NCI-H2196 (cell line): ENCODE measurements around the gene TGFA.

Experiments used
- DNase-seq: peaks from one replicate; lab custom pipeline; 2025; ENCODE audit not compliant: unreplicated experiment; lab: John Stamatoyannopoulos, UW

The TGFA gene

DNA sequence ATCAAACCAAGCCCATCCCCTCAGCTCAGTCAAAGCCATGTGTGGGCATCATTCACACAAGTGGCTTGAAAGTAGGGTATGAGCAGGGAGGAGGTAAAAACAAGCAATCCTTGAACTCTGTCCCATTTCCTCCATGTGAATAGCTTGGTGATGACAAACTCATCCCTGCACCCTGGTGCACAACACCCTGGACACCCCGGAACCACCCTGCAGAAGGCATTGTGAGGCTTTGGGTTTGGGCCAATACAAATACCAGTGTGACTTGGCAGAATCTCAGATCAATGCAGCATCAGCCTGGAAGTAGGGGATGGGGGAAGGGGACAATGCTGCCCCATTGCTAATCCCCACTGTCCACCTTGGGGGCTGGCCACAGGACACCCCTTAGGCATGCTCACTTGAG is 28.6 kb downstream of the TGFA start:
- no peak for DNase-seq

DNA sequence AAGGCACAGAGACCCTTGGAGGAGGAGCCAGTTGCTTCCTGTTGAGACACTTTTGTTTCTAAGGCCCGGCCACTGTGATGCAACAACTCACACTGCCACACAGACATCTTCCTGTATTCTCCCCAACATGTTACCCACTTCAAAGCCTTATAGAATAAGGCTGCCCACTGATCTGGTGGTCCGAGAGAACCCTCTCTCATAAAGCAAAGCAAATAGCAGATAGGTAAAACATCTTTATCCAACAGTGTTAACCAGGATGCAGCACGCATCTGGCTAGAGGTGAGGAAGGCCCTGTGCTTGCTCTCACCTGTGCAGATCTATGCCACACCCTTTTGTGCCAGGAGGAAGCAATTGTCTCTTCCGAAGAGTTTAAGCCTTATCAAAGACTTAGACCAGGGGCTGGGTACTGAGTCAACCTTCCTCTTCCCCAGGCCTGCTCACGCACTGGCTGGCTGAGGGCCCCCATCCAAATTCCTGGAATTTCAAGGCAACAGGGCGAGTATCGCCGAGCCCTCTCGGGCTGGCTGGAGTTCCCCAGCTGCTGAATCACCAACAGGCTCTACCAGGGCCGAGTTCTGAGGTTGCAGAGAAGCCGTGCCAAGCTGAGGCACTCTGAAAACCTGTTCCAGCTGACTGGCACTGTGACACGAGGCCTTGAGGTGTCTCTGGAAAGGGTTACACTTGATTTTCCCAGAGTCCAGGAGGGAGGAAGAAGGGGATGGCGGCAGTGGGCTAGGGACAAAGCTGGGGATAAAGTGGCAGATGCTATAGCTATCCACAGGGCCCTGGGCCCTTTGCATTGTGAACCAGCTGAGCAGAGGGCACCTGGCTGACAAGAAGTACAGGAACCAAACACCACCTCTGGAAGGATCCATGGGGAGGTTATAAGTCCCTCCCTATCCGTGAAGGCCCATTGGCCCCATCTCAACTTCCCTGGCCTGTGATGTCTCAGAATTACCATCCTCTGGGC is 29.3 kb downstream of the TGFA start:
- no peak for DNase-seq

DNA sequence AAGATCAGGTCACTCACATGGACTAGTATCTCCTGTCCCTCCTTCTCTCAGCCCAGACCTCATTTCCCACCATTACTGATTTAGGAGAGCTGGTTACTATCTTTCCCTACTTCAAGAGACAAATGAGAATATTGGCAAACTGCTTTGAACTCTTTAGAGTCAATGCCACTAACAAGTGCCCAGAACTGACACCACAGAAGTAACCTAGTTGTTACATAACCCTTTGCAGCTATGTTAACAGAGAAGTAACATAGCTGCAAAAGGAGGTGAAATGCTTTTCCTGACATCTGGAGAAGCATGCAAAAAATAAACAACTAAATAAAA is 30.0 kb downstream of the TGFA start:
- no peak for DNase-seq

DNA sequence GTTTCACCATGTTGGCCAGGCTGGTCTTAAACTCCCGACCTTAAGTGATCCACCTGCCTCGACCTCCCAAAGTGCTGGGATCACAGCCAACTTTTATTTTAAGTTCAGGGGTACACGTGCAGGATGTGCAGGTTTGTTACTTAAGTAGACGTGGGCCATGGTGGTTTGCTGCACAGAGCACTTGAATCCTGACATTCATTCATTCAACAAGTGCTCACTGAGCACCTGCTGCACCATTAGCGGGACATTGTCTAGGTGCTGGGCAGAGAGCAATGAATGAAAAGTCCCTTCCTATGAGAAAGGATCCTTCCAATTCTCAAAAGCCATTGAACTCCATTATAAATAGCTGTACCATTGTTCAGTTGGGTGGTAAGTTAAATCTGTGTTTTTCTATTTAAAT is 31.0 kb downstream of the TGFA start:
- no peak for DNase-seq

DNA sequence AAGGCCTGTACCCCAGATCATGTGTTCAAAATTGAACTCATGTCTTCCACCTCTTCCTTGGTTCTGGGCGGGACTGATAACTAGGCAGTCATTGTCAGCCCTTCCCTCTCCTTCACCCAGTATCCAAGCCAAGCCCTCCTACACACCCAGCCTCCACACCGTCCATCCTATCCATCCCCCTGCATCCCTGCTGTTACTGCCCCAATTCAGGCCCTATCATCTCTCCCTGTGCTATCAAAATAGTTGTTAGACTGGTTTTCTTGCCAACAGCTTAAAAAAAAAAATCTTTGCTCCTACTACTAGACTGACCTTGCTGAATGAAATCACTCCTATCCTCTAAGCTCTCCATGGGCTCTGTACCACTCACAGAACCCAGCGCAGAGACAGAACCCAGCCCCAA is 32.8 kb downstream of the TGFA start:
- DNase-seq, result peak; percentile 7

DNA sequence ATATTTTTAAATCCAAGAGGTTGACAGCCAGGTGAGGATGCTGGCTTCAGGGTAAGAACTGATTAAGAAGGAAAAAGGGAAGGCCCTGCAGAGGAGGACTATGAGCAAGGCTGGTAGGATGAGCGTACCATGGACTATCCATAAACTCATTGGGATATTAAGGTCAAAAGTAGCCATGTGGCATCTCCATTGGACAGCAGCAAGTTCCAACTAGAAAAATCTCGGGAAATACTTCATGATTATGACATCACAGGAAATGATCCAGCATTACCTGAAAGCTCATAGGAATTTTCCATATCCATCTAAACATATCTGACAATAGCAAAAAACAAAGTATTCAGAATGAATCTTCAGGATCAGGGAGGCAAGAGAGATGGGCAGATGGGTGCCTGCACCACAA is 34.2 kb downstream of the TGFA start:
- DNase-seq, result no peak

DNA sequence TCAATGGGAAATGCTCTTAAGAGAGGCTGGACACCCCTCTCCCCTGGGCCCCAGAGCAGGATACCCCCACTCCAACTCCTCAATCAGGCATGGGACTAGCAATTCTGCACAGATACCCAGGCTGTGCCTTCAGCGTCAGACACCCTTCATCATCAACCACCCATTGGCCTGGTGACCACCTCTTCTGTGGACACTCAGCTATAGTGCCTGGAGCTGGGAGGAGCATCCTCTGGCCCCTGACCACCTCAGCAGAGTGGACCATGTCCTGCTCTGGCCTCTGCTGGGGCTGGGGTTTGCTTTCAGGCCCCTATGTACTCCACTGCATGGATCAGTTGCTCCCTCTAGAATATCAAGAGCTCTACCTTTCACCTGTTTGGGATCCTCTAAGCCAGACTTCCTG is 35.1 kb downstream of the TGFA start:
- no peak for DNase-seq

DNA sequence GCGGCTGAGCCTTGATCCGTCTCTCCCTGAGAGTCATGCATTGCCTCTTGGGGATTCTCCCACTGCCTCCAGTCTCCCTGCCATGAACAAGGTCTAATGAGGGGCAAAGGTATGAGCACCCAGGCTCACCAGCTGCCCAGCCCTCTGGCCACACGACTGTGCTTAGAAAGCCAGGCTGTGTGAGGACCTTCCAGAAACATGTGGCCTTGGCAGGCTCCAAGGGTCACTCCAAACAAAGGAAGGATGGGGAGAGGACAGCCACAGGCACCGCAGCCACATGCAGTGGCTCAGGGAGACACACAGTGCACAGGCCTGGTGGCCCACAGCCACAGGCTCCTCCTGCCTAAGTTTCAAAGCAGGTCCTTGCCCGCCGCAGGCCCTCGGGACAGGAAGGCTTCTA is 35.8 kb downstream of the TGFA start:
- no peak for DNase-seq

DNA sequence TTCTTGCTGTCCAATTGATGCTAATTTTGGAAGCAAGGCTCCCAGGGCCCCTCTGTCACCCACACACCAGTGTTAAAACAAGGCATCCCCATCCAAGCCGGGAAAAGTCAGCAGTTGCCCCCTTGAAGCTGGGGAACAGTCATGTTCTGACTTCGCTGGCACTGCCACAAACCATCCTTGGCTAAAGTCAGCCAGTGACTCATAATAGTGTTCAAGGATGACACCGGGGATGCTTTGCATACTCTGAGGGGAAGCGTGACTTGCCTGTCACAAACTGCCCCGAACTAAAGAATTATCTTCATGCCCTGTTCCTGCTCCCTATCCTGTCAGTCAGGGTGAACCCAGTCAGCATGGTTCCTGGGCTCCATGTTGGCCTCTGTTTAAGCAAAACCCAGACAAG is 37.0 kb downstream of the TGFA start:
- no peak for DNase-seq

DNA sequence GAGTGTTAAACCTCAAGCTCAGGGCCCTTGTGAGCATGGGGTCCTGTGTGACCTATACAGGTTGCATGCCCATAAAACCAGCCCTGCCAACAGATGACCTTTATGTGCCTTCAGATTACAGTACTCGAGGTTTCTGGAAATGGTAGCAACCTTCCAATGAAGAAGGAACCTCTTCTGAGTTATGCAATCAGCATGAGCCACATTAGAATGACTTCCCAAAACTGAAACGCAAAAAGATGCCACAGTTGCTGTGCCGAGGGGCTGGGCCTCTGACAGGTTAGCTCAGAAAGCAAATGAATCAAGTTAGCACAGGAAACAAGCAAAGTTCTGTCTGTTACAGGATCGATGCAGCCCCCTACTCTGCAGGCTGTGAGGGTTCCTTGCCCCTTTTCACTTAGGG is 37.7 kb downstream of the TGFA start:
- no peak for DNase-seq

DNA sequence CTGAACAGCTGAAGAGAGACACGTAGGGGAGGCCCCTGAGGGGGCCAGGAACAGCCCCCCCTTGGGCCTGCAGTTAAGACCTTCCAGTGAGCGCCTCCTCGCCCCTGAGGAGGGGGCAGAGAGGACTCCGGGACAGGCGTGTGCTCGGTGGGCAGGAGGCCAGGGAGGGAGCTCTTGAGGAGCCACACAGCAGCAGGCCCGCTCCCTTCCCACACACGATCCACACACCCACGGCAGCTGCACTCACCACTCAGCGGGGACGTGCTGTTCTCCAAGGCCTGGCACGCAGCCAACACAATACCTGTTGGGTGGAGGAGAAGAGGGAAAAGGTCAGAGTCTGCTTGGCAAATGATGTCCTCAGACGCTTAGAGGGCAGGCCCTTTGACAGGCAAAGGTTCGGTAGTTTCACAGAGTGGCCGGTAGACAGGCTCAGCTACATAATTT is 39.0 kb downstream of the TGFA start:
- DNase-seq, result peak; percentile 11

DNA sequence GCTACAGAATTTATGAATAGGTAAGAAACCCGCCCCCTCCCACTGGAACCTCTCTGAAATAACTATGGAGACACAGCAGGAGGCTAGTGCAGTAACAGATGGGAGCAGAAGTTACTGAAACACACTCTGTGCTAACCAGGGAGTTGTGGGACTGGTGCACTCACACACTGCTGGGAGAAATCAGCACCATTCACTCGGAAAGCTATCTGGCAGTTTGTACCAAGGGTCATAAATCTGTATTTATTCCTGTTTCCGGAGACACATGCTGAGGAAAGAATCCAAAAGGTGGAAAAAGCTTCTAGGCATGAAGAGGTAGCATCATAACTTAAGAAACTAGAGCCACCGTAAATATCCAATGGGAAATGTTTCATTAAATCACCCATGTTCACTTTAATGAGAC is 39.9 kb downstream of the TGFA start:
- DNase-seq, result no peak

DNA sequence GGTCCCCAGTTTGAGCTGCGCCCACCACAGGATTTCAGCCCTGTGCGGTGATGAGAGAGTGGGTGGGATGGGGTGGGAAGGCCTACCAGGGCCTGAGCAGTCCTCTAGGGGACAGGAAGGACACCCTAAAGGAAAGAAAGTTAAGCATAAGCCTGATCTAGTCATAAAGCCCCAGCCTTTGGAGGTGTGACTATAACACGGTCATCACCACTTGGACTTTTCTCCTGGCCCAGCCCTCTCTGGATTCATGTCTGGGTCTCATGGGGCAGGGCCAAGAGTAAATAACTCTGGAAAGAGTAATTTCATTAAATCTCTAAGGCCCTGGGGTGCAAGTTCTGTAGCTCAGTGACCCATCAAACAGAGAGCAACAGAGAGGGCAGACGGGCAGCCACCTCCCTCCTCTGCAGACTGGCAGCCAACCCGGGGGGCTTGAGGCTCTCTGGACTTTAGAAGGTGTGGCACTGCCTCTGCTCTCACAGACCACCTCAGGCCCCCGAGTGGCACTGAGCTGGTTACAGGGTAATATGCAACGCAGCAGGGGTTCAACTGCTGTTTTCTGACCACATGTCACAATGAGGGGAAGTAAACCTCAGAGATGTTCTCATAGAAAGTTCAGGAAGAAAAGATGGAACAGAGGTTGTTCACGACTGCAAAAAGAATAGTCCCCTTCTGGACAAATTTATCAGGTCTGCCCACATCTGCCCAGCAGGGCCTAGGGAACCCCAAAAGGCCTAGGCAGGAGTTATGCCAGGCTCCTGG is 41.5 kb downstream of the TGFA start:
- DNase-seq, result no peak

DNA sequence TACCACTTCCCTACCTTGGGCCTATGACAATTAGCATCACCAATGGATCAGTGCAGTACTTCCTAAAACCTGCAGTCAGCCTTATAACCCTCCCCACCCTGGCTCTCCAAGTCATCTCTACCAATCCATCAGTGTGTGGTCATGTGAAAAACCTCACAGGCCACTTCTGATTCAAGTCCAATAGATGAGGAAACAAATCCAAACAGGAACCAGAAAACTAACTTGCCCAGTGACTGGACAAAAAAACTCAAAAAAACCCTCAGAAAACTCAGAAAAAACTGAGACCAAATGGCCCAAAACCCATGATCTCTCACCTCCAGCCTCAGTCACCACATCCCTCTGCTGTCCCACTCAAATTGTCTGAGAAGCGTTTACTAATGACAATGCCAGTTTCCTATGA is 43.3 kb downstream of the TGFA start:
- DNase-seq, result no peak

DNA sequence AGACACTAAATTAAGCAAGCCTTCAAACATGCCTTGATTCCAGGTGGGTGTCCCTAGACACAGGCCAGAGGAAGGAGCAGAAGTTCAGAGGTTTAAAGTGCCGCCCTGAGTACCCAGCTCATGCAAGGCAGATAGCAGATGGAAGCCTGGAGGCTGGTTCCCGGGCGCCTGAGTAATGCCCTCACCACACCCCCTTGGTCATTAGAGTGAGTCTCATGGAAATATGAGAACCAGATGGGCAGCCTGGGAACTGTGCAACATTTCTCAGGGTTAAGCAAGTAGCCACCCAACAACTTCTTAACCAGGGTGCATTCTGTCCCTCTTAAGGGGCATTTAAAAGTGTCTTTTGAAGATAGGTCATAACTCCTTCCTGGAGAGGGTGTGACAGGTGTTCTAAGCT is 44.1 kb downstream of the TGFA start:
- DNase-seq, result no peak

DNA sequence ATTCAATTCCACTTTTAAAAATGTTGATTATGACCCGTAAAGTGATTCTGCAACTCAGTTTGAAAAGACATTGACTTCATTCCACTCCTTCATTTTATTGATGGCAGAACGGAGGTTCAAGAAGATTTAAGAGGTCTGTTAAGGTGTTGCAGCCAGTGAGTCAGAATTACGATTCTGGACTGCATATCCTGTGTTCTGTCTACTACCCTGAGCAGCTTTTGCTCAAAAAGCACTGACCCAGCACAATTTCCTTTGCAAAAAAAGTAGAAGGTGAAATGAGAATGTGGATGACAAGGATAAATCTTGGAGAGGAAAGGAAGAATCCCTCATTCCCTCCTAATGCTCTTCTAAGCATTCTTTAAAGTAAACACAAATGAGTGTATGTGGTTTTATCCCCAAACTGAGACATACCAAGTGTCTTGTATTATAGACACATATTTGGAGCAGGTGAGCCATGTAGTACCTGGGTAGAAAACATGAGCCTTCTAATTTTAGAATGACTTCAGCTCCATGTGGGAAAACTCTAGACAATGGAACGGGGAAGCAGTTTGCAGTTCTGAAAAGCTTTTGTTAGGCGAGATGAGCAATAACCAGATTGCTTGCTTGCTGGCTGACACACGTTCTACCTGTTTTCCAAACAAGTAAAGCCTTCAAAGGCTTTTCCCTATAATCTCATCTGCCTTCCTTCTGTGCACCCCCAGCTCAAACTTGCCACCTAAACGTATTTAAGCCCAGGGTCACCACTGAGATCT is 44.7 kb downstream of the TGFA start:
- no peak for DNase-seq

DNA sequence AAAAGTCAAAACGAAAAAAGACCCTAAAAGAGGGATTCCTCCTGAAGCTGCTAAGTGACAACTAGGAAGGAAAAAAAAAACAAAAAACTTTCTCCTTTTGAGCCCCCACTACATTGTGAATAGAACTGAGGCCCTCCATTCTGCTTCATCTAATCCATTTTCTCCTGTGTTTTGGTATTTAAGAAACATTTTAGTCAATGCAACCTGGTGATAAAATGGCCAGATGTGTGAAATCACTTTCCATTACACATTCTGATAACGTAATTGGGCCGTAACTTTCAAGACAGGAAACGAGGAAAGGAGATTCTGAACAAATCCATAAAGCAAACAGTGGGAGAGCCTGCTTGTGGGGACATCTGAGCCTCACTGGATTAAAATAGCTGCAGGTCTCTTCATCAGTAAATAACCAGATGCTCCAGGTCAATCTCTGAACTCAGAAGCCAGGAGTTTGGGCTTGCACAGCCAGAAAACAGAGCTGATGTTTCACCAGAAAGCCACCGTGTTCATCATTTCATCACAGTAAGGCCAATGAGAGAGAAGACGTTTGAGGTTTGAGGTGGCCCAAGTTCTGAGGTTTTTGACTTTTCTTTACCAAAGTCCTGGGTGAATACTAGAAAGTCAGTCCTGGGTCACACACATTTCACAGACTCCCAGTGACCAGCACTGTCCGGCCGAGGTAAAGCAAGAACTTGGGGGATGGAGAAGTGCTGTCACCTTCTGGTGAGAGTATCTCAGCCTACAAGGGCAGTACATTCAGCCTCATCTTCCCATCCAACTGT is 47.8 kb downstream of the TGFA start:
- DNase-seq, result no peak

DNA sequence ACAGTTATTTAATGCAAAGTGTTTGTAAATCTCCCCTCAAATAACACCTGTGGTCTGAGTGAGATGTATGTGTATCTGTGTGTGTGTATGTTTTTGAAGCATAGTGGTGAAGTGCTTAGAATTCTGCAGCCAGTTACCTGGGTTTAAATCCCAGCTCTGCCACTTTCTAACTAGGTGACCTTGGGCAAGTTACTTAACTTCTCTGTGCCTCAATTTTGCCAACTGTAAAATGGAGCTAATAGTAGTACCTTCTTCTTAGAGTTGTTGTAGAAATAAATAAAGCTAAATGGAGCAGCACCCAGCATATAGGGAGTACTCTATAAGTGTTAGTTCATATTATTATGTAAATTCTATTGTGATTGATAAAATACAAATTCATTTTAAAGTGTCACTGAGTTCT is 48.9 kb downstream of the TGFA start:
- no peak for DNase-seq

DNA sequence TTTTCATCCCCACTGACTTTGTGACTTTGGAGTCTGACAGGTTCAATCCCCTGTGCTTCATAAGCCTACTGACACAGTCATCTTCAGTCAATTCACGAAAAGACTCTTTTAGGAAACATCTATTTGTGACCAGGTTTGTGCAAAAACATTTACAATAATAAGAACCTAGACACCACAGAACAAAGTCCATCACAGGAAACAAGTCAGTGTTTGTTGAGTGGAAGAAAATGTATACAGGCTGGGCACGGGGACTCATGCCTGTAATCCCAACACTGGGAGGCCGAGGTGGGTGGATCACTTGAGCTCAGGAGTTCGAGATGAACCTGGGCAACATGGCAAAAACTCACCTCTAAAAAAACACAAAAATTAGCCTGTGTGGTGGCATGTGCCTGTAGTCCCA is 49.7 kb downstream of the TGFA start:
- DNase-seq, result no peak

DNA sequence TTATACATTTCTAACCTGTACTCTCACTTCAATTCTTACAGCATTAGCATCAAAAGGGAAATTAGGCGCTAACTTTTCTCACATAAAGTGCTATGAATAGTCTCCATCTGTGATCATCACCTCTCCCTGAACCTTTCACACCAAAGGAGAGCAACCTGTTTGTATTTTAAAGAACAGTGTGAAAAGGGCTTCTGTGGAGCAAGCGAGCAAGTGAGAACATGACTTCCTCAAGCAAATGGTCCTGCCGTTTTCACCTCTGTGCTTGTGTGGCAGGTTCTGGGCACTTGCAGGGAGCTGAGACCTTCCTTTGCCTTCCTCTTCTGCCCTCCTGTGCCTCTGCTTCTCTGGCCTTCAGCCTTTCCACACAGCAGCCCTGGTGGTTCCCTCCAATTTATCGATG is 51.9 kb downstream of the TGFA start:
- no peak for DNase-seq

DNA sequence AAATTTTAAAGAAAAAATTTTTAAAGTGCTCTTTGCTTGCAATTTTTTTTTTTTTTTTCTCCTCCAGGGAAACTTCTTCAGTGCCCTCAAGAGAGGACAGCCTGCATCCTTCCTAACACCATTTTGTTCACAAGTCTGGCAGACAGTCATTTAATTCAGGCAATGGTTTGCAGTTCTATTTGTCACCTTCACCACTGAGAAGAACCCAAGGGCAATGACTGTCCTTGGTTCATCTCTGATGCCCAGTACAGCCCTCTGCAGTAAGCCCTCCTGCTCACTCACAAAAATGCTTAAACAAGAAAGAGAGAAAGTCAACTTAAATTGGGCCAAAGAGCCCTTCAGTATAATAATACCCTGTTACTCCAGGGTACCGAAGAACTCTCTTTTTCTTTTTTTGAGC is 52.4 kb downstream of the TGFA start:
- no peak for DNase-seq
